ENCODE measurements around the gene ATF7IP. TPM values are rescaled to one million over a fixed set of nuclear protein-coding genes. Genes with fewer than 3 reads are reported as not detected.
"Not testable (repeated sequence)": the region's sequence is repeated elsewhere in the genome, so short reads cannot be mapped to it uniquely, and the experiment has no call there.

ATF7IP gene
- 55.0 TPM for total RNA-seq

GRCh38 chr12:14365294-14366208, at the start of gene ATF7IP:
TSS of gene ATF7IP (plus strand) at chr12:14365682. CDS start at chr12:14423916, 58,234 bp downstream.
- peak; percentile 98 for ATAC-seq

GRCh38 chr12:14317362-14318146, 47.9 kb upstream of the ATF7IP start:
- ATAC-seq = no peak

GRCh38 chr12:14319704-14320427, 45.6 kb upstream of the ATF7IP start:
- not testable (repeated sequence) for ATAC-seq

GRCh38 chr12:14322403-14322802, 43.1 kb upstream of the ATF7IP start:
- ATAC-seq = no peak

- ATAC-seq = no peak
Observed at GRCh38 chr12:14325716-14326343, 39.7 kb upstream of the ATF7IP start.

- no peak for ATAC-seq
Observed at GRCh38 chr12:14326699-14327098, 38.8 kb upstream of the ATF7IP start.

- peak; percentile 95 for ATAC-seq
Observed at GRCh38 chr12:14327711-14328110, 37.8 kb upstream of the ATF7IP start.

- no peak for ATAC-seq
Observed at GRCh38 chr12:14332482-14332881, 33.0 kb upstream of the ATF7IP start.

- no peak for ATAC-seq
Observed at GRCh38 chr12:14340371-14340770, 25.1 kb upstream of the ATF7IP start.

- not testable (repeated sequence) for ATAC-seq
Observed at GRCh38 chr12:14351524-14351923, 14.0 kb upstream of the ATF7IP start.

- ATAC-seq = not testable (repeated sequence)
Observed at GRCh38 chr12:14352066-14352465, 13.4 kb upstream of the ATF7IP start.

- not testable (repeated sequence) for ATAC-seq
Observed at GRCh38 chr12:14354665-14355064, 10.8 kb upstream of the ATF7IP start.

- no peak for ATAC-seq
Observed at GRCh38 chr12:14356147-14356546, 9.3 kb upstream of the ATF7IP start.

GRCh38 chr12:14357486-14357885, 8.0 kb upstream of the ATF7IP start:
- no peak for ATAC-seq

GRCh38 chr12:14362352-14362751, 3.1 kb upstream of the ATF7IP start:
- ATAC-seq = no peak

- no peak for ATAC-seq
Observed at GRCh38 chr12:14364583-14365271, 755 bp upstream of the ATF7IP start.

- peak; percentile 32 for ATAC-seq
Observed at GRCh38 chr12:14366209-14367039, 942 bp downstream of the ATF7IP start.

- ATAC-seq = no peak
Observed at GRCh38 chr12:14367040-14367661, 1.7 kb downstream of the ATF7IP start.

- ATAC-seq = no peak
Observed at GRCh38 chr12:14369311-14369710, 3.8 kb downstream of the ATF7IP start.

GRCh38 chr12:14373217-14373616, 7.7 kb downstream of the ATF7IP start:
- peak; percentile 71 for ATAC-seq

All from esophagus mucosa (tissue), 1 donor.